ENCODE measurements around the gene RMDN2. TPM values are rescaled to one million over a fixed set of nuclear protein-coding genes. Genes with fewer than 3 reads are reported as not detected.

The RMDN2 gene
- total RNA-seq, 4 donors from 2014 or later, result 5.3 to 12.0 (median 7.8) TPM

DNA sequence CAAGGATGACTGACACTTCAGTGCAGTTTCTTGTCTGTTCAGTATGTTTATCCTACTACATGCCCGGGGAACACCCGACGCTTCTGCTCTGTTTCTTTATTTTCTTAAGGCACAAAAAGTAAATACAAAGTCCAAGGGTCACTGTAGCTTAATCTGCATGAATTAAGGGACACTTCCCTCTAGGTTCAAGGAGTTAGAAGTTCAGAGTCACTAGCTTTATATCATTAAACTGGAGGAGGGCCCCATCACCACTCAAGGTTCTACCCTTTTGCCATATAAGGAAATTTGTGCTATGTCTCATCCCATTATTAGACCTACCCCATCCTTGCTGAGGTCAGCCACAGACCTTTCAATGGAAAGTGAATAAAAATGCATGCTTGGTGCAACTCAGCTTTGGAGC lies 27.6 kb upstream of the RMDN2 start:
- TF ChIP-seq, protein P1, sequence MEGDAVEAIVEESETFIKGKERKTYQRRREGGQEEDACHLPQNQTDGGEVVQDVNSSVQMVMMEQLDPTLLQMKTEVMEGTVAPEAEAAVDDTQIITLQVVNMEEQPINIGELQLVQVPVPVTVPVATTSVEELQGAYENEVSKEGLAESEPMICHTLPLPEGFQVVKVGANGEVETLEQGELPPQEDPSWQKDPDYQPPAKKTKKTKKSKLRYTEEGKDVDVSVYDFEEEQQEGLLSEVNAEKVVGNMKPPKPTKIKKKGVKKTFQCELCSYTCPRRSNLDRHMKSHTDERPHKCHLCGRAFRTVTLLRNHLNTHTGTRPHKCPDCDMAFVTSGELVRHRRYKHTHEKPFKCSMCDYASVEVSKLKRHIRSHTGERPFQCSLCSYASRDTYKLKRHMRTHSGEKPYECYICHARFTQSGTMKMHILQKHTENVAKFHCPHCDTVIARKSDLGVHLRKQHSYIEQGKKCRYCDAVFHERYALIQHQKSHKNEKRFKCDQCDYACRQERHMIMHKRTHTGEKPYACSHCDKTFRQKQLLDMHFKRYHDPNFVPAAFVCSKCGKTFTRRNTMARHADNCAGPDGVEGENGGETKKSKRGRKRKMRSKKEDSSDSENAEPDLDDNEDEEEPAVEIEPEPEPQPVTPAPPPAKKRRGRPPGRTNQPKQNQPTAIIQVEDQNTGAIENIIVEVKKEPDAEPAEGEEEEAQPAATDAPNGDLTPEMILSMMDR (IDR thresholded peaks at IDR 0.05), result no peak
- no peak for ATAC-seq (ENCODE audit: low FRiP score)
- DNase-seq (ENCODE audit: low spot score), result no peak

DNA sequence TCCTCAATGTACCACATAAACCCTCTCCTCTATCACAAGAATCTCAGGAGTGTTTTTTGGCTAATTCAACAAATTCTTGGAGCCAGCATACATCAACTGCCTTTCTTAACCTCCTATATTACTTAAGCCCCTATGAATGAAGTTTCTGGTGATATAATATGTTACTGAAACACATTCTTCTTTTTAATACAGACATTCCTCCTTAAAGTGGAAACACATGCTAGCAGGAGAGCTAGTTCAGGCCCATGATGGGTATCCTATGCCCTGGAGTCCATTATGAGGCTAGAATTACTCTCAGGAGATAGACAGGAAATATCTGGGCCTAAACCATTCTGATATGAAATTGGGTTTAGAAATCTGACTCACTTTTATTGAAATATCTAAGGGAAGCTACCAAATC lies 26.6 kb upstream of the RMDN2 start:
- no peak for DNase-seq (ENCODE audit: low spot score)
- TF ChIP-seq, protein P1 (IDR thresholded peaks at IDR 0.05), result no peak
- no peak for ATAC-seq (ENCODE audit: low FRiP score)

DNA sequence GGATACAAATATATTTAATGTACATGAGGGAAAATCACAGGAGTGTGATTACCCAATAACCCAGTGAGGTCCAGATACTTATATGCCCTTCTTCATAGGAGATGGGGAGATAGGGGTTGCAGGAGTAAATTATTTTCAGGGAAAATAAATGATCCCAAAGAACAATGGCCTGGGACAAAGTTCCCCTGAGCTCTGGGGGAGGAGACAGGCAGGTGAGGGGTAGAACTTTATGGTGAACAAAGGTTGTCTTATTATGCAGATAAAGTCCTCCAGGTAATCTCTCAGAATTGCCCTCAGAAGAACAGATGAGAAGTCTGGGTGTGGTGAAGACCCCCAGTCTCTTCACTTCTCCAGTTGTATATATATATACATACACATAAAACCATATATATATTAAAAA lies 22.1 kb upstream of the RMDN2 start:
- ATAC-seq (ENCODE audit: low FRiP score) (no peak), DNase-seq (ENCODE audit: low spot score) (no peak)
- TF ChIP-seq, protein P1 (IDR thresholded peaks at IDR 0.05), result no peak

DNA sequence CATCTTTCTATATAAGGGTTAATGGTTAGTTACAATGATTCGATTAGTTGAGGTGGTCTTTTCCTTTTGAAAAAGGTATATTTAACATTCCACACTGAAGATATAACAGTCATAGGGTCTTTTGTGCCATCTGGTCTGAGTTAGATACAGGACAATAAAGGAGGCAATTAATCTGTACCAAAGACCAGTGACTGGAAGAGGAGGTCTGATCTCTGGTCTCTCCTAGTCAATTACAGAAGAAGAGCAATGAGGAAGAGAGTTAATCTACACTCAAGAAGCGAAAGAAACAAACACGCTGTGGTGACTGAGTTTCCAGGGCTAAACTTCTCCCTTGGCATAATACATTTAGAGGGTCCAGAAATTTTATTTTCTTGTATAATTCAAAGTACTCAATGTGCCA lies 20.7 kb upstream of the RMDN2 start:
- DNase-seq (ENCODE audit: low spot score), result no peak
- ATAC-seq (ENCODE audit: low FRiP score), result no peak

DNA sequence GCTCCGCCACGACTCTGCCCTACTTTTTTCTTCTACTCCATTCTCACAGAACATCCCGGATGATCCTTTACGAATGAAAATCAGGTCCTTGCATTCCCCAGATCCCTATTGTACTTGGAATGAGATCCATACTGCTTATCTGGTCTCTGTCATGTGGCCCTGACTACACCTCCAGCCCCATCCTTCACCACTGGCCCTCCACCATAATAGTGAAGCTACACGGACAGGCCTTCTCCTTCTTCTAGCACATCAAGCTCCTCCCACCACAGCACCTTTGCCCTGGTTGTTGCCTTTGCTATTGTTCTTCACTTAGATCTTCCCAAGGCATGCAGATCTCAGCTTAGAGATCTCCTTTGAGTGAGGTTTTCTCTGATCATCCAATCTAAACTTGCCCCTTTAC lies 20.1 kb upstream of the RMDN2 start:
- TF ChIP-seq, protein P1 (IDR thresholded peaks at IDR 0.05), result no peak
- no peak for DNase-seq (ENCODE audit: low spot score)
- no peak for ATAC-seq (ENCODE audit: low FRiP score)

More for the DNA sequence above, 20.7 kb upstream of the RMDN2 start:
- TF ChIP-seq, protein P1 (IDR thresholded peaks at IDR 0.05), result no peak

DNA sequence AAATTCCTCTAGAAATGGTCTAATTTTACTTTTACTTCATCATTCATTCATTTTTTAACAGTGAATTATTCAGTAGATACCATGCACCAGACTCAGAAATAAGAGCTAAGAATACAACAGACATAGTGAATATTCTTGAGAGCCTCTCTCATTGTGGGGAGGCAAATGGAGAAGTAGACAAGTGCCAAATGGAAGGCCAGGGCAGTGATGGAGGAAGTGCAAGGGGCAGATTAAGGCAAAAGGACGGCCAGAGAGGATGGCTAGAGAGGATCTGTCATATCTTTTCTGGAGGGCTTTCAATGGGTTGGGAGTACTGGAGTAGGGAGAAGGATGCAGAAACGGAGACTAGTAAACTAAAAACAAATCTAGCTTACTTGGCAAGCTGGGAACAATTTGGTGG lies 19.0 kb upstream of the RMDN2 start:
- TF ChIP-seq, protein P1 (IDR thresholded peaks at IDR 0.05), result no peak
- DNase-seq (ENCODE audit: low spot score) (no peak), ATAC-seq (ENCODE audit: low FRiP score) (no peak)

DNA sequence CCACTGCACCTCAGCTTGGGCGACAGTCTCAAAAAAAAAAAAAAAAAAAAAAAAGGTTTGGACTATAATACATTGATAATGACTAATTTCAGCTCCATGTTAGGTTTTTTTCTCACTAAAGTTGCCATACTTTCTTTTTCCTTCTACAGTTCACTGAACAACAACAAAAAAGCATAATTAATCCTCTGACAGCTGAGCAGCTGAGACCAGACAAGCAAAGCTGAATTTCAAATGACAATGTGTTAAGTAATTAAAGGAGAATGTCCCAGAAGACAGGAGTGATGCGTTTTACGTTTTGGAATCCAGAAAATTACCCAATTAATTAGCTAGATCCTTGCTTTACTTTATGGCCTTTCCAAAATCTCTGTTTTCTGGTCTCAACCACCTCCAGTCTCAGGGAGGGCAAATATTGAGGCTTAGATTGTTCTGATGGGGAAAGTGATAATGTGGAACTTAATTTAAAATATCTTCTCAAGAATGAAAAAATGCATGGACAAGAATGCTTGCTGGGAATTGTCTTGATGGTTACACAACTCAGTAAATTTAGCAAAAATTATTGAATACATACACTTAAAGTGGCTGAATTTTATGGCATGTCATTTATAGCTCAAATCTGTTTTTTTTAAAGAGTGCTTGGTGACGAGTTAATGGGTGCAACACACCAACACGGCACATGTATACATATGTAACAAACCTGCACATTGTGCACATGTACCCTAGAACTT lies 17.4 kb upstream of the RMDN2 start:
- ATAC-seq (ENCODE audit: low FRiP score), result no peak
- TF ChIP-seq, protein P1 (IDR thresholded peaks at IDR 0.05), result no peak
- no peak for DNase-seq (ENCODE audit: low spot score)

Data from omental fat pad (tissue), 4 donors.